Neutrophil (primary cell): ENCODE measurements around the gene FUT1.
"Not testable (repeated sequence)": the region's sequence is repeated elsewhere in the genome, so short reads cannot be mapped to it uniquely, and the experiment has no call there.

Experiments
- H3K27ac ChIP-seq: fragments of 200-600 bp; sonication (generic); 2 replicates; pipeline ENCODE4 v1.5.1; 2016; ENCODE audit warnings: mild to moderate bottlenecking, moderate library complexity
- H3K27me3 ChIP-seq: fragments of 200-600 bp; sonication (generic); 2 replicates; pipeline ENCODE4 v1.6.0; 2016; ENCODE audit warnings: mild to moderate bottlenecking
- H3K36me3 ChIP-seq: fragments of 200-600 bp; sonication (generic); 2 replicates; pipeline ENCODE4 v1.5.1; 2017
- H3K4me1 ChIP-seq, 2 experiments: fragments of 200-600 bp in 1 of 2; sonication (generic) in 1 of 2; 1 replicate in 1 of 2; 2 replicates in 1 of 2; pipeline versions ENCODE4 v1.5.1 to v1.6.1; 2013 to 2016; ENCODE audit warnings: low read depth in 1 of 2, low read length in 1 of 2, mild to moderate bottlenecking in 1 of 2, moderate library complexity in 1 of 2; ENCODE audit not compliant: control insufficient read depth in 1 of 2, insufficient read depth in 1 of 2
- H3K4me3 ChIP-seq, 2 experiments: fragments of 200-600 bp in 1 of 2; sonication (generic) in 1 of 2; 1 replicate in 1 of 2; 2 replicates in 1 of 2; pipeline ENCODE4 v1.5.1; 2013 to 2016; ENCODE audit warnings: low read depth in 1 of 2, low read length in 1 of 2, mild to moderate bottlenecking in 1 of 2, moderate library complexity in 1 of 2
- H3K9me3 ChIP-seq: fragments of 200-600 bp; sonication (generic); 2 replicates; pipeline ENCODE4 v1.5.1; 2016
- TF ChIP-seq, protein P1 (sequence below): fragments of 200-600 bp; sonication (generic); IDR thresholded peaks from 2 replicates; pipeline ENCODE4 v1.5.1; 2016; ENCODE audit warnings: antibody characterized with exemption

The FUT1 gene

DNA sequence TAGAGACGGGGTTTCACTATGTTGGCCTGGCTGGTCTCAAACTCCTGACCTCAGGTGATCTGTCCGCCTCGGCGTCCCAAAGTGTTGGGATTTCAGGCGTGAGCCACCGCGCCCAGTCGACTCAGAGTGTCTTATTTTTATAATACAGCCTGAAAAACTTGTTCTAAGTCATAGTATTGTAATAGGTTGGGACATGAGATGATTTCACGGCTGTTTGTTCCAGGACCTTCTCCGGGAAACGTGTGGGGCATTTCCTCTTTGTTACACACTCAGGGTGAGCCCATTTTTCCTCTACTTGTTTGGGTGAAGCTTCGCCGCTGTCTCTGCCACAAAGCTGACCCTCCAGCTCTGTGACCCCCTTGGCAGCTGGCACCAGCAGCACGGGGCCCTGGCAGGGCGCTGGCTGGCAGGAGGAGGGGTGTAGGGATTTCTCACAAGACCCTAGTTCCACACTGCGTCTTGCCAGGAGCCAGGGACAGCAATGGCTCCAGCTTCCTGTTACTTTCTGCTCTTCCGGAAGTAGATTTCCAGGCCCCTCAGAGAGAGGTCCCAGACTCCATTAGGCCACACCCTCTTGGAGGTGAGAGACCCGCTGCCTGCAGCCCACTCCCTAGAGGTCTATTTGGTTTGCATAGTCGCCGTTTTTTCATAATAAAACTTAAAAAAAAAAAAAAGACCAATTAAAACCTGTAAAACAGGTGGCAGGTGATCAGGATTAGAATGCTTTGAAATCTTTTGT is 18.5 kb upstream of the FUT1 start:
- H3K27me3 ChIP-seq, result peaks cover 36% of the 10 kb centered on the region
- TF ChIP-seq, protein P1, sequence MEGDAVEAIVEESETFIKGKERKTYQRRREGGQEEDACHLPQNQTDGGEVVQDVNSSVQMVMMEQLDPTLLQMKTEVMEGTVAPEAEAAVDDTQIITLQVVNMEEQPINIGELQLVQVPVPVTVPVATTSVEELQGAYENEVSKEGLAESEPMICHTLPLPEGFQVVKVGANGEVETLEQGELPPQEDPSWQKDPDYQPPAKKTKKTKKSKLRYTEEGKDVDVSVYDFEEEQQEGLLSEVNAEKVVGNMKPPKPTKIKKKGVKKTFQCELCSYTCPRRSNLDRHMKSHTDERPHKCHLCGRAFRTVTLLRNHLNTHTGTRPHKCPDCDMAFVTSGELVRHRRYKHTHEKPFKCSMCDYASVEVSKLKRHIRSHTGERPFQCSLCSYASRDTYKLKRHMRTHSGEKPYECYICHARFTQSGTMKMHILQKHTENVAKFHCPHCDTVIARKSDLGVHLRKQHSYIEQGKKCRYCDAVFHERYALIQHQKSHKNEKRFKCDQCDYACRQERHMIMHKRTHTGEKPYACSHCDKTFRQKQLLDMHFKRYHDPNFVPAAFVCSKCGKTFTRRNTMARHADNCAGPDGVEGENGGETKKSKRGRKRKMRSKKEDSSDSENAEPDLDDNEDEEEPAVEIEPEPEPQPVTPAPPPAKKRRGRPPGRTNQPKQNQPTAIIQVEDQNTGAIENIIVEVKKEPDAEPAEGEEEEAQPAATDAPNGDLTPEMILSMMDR, result no peak
- H3K27ac ChIP-seq, result no peak overlapping the region
- no peak overlapping the region for H3K4me3 ChIP-seq
- no peaks in the 10 kb centered on the region for H3K9me3 ChIP-seq
- H3K4me1 ChIP-seq, result no peaks in the 10 kb centered on the region
- no peaks in the 10 kb centered on the region for H3K36me3 ChIP-seq

DNA sequence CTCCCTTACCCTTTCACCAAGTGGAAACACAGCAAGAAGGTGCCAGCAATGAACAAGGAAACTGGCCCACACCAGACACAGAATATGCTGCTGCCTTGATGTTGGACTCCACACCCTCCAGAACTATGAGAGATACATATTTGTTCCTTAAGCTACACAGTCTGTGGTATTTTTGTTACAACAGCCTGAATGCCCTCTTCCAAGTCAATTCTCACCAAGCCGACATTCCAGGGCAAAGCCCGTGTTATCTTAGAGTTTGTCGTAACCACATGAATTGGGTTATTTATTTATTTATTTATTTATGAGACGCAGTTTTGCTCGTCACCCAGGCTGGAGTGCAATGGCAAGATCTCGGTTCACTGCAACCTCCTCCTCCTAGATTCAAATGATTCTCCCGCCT is 17.8 kb upstream of the FUT1 start:
- TF ChIP-seq, protein P1, result no peak
- no peaks in the 10 kb centered on the region for H3K4me1 ChIP-seq
- no peaks in the 10 kb centered on the region for H3K36me3 ChIP-seq
- H3K9me3 ChIP-seq, result no peaks in the 10 kb centered on the region
- no peak overlapping the region for H3K27ac ChIP-seq
- peaks cover 39% of the 10 kb centered on the region for H3K27me3 ChIP-seq
- no peak overlapping the region for H3K4me3 ChIP-seq

- Histone ChIP-seq H3K9me3 (no peaks in the 10 kb centered on the region), H3K27ac (no peak overlapping the region), H3K27me3 (peaks cover 41% of the 10 kb centered on the region), H3K36me3 (no peaks in the 10 kb centered on the region), H3K4me3 (no peak overlapping the region), H3K4me1 (no peaks in the 10 kb centered on the region)
- TF ChIP-seq, protein P1, result no peak
Measured at GRCh38 chr19:48768994-48769713, 16.7 kb upstream of the FUT1 start.

GRCh38 chr19:48768171-48768753 is 15.8 kb upstream of the FUT1 start:
- H3K27ac ChIP-seq, H3K4me3 ChIP-seq, H3K9me3 ChIP-seq, H3K4me1 ChIP-seq, H3K36me3 ChIP-seq: not testable (repeated sequence)
- peaks cover 44% of the 10 kb centered on the region for H3K27me3 ChIP-seq

GRCh38 chr19:48765816-48766215 is 13.4 kb upstream of the FUT1 start:
- H3K27me3 ChIP-seq, result peaks cover 69% of the 10 kb centered on the region
- not testable (repeated sequence) for H3K4me1 ChIP-seq, H3K9me3 ChIP-seq, H3K36me3 ChIP-seq, H3K4me3 ChIP-seq, H3K27ac ChIP-seq

DNA sequence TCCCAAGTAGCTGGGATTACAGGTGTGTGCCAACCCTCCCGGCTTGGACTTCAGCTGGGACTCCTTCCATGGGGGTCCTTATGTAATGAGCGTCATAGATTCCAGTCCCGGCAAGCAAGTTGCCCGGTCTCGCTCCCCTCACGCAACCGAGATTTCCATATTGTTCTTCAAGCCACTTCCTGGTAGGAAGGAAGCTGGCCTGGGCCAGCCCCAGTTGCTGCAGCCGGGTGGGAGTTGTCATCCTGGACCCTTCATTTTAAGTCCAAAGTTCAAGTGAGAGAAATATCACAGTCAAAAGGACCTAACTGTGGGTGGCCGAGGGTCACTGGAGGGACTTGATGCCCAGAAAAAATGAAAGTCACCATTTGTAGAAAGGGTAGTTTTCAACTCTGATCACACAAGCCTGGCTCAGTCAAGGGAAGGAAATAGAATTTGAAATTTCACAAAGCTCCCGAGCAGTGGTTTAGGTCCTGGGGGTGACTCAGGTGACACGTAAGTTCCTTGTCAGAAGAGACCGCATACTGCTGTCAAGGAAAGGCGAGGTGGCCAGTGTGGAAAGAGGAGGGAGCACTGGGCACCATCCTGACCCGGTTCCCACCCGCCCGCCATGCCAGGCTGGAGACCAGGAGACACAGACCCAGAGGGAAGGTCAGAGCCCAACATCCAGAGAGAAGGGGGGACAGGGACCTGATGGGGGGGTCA is 8.2 kb upstream of the FUT1 start:
- no peak overlapping the region for H3K27ac ChIP-seq
- H3K4me1 ChIP-seq, result peaks cover 4 to 6% of the 10 kb centered on the region in 2 experiments
- H3K36me3 ChIP-seq, result no peaks in the 10 kb centered on the region
- TF ChIP-seq, protein P1, result no peak
- H3K9me3 ChIP-seq, result no peaks in the 10 kb centered on the region
- peaks cover 53% of the 10 kb centered on the region for H3K27me3 ChIP-seq
- no peak overlapping the region for H3K4me3 ChIP-seq
